ENCODE measurements around the gene MYH11.
A peak's percentile ranks its signal among the peaks of the same experiment; 100 is the strongest.

The MYH11 gene

DNA sequence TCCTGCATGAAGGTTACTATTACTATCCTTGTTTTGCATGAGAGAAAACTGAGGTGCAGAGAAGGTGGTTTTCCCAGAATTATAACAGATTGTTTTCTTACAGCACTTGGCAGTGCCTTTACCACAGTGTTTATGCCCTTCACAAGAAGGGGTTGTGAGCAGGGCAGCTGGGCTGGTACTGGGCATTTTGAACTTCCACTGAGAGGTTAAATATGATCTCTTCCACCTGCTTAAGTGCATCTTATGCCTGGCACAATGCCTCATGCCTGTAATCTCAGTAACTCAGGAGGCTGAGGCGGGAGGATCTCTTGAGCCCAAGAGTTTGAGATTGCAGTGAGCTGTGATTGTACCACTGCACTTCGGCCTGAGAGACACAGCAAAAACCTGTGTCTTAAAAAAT, 170.5 kb downstream of the MYH11 start:
- DNase-seq (ENCODE audit: low read depth) = no peak
- TF ChIP-seq MAX (IDR thresholded peaks at IDR 0.05; ENCODE audit: low read depth, low read length) (no peak), MYC (IDR thresholded peaks at IDR 0.05; ENCODE audit: low read depth, low read length) (no peak), POLR2A (IDR thresholded peaks at IDR 0.05; ENCODE audit: extremely low read depth, insufficient read length) (no peak)
- TF ChIP-seq, protein P1, sequence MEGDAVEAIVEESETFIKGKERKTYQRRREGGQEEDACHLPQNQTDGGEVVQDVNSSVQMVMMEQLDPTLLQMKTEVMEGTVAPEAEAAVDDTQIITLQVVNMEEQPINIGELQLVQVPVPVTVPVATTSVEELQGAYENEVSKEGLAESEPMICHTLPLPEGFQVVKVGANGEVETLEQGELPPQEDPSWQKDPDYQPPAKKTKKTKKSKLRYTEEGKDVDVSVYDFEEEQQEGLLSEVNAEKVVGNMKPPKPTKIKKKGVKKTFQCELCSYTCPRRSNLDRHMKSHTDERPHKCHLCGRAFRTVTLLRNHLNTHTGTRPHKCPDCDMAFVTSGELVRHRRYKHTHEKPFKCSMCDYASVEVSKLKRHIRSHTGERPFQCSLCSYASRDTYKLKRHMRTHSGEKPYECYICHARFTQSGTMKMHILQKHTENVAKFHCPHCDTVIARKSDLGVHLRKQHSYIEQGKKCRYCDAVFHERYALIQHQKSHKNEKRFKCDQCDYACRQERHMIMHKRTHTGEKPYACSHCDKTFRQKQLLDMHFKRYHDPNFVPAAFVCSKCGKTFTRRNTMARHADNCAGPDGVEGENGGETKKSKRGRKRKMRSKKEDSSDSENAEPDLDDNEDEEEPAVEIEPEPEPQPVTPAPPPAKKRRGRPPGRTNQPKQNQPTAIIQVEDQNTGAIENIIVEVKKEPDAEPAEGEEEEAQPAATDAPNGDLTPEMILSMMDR (IDR thresholded peaks at IDR 0.05; ENCODE audit: low read depth, low read length) = no peak
- no peak overlapping the region for H3K4me3 ChIP-seq (ENCODE audit: low read depth, low read length)

DNA sequence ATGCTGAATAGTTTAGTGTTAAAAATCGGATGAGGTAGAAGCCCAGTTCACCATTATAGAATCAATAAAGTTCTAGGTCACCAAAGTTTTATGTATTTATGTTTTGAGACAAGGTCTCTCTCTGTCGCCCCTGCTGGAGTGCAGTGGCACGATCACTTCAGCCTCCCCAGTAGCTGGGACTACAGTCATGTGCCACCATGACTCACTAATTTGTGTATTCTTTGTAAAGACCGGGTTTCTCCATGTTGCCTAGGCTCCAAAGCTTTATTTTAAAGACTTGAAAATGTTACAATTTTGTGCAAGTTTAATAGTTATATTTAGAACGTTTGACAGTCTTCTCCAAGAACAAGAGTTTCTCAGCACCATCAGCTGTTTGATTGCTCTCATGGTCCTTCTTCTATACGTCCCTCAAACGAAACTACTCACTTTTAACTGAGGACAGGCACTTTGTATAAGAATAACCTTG, 174.7 kb downstream of the MYH11 start:
- TF ChIP-seq, protein P1 (IDR thresholded peaks at IDR 0.05; ENCODE audit: low read depth, low read length) = peak; percentile 53
- TF ChIP-seq POLR2A (IDR thresholded peaks at IDR 0.05; ENCODE audit: extremely low read depth, insufficient read length) = no peak
- peak; percentile 63 for TF ChIP-seq MAX (IDR thresholded peaks at IDR 0.05; ENCODE audit: low read depth, low read length)
- TF ChIP-seq MYC (IDR thresholded peaks at IDR 0.05; ENCODE audit: low read depth, low read length) = peak; percentile 44
- no peak overlapping the region for H3K4me3 ChIP-seq (ENCODE audit: low read depth, low read length)
- DNase-seq (ENCODE audit: low read depth) = peak; percentile 70

DNA sequence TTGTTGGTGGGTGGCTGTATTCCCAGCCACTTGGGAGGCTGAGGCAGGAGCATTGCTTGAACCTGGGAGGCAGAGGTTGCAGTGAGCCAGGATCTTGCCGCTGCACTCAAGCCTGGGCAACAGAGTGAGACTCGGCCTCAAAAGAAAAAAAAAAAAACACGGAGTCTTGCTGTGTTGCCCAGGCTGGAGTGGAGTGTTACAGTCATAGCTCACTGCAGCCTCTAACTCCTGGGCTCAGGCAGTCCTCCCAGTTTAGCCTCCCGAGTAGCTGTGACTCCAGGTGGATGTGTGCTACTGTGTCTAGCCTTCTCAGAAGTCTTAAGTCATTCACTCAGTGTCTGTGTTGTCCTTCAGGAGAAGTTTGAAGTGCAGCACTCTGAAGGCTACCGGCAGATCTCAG, 179.4 kb downstream of the MYH11 start:
- no peak overlapping the region for H3K4me3 ChIP-seq (ENCODE audit: low read depth, low read length)
- no peak for DNase-seq (ENCODE audit: low read depth)
- TF ChIP-seq, protein P1 (IDR thresholded peaks at IDR 0.05; ENCODE audit: low read depth, low read length) = no peak
- TF ChIP-seq MYC (IDR thresholded peaks at IDR 0.05; ENCODE audit: low read depth, low read length) (no peak), MAX (IDR thresholded peaks at IDR 0.05; ENCODE audit: low read depth, low read length) (no peak), POLR2A (IDR thresholded peaks at IDR 0.05; ENCODE audit: extremely low read depth, insufficient read length) (no peak)

GRCh38 chr16:15676506-15676905, 180.3 kb downstream of the MYH11 start:
- TF ChIP-seq MYC (IDR thresholded peaks at IDR 0.05; ENCODE audit: low read depth, low read length) (no peak), MAX (IDR thresholded peaks at IDR 0.05; ENCODE audit: low read depth, low read length) (no peak), POLR2A (IDR thresholded peaks at IDR 0.05; ENCODE audit: extremely low read depth, insufficient read length) (no peak)
- TF ChIP-seq, protein P1 (IDR thresholded peaks at IDR 0.05; ENCODE audit: low read depth, low read length) = no peak
- no peak for DNase-seq (ENCODE audit: low read depth)
- H3K4me3 ChIP-seq (ENCODE audit: low read depth, low read length) = no peak overlapping the region

- no peak for DNase-seq (ENCODE audit: low read depth)
- TF ChIP-seq, protein P1 (IDR thresholded peaks at IDR 0.05; ENCODE audit: low read depth, low read length) = no peak
- no peak for TF ChIP-seq MYC (IDR thresholded peaks at IDR 0.05; ENCODE audit: low read depth, low read length)
- no peak for TF ChIP-seq POLR2A (IDR thresholded peaks at IDR 0.05; ENCODE audit: extremely low read depth, insufficient read length)
- TF ChIP-seq MAX (IDR thresholded peaks at IDR 0.05; ENCODE audit: low read depth, low read length) = no peak
- H3K4me3 ChIP-seq (ENCODE audit: low read depth, low read length) = no peak overlapping the region
Measured at GRCh38 chr16:15674571-15674970, 182.3 kb downstream of the MYH11 start.
